Spinal cord (tissue), 10 donors: ENCODE data around the gene RNF39. TPM values are rescaled to one million over a fixed set of nuclear protein-coding genes. Genes with fewer than 3 reads are reported as not detected.
"Not testable (repeated sequence)": the region's sequence is repeated elsewhere in the genome, so short reads cannot be mapped to it uniquely, and the experiment has no call there.

Experiments
- DNase-seq, 6 donors: peaks; one replicate each; pipeline versions ENCODE4 v3.0.0 to v3.0.0-alpha.2; 2013 to 2015; ENCODE audit warnings: low spot score in 6 of 6, low read depth in 4 of 6
- H3K27ac ChIP-seq: one replicate; pipeline ENCODE4 v1.5.1; 2013; ENCODE audit warnings: low read depth, low read length, control low read depth
- H3K27me3 ChIP-seq: one replicate; pipeline ENCODE4 v1.6.1; 2013; ENCODE audit warnings: low read length; ENCODE audit not compliant: control insufficient read depth, insufficient read depth
- H3K36me3 ChIP-seq: one replicate; pipeline ENCODE4 v1.6.1; 2013; ENCODE audit warnings: low read length; ENCODE audit not compliant: control insufficient read depth, insufficient read depth
- H3K4me1 ChIP-seq: one replicate; pipeline ENCODE4 v1.6.1; 2013; ENCODE audit warnings: low read length; ENCODE audit not compliant: control insufficient read depth, insufficient read depth
- H3K4me3 ChIP-seq: one replicate; pipeline ENCODE4 v1.5.1; 2013; ENCODE audit warnings: low read depth, low read length, control low read depth
- H3K9me3 ChIP-seq: one replicate; pipeline ENCODE4 v1.6.1; 2013; ENCODE audit warnings: low read length; ENCODE audit not compliant: control insufficient read depth, insufficient read depth
- WGBS: methylation state at CpG from one replicate; pipeline ENCODE4 v1.1.5; 2013; ENCODE audit warnings: missing lambda C conversion rate; ENCODE audit not compliant: insufficient coverage; 5-methylcytosine and 5-hydroxymethylcytosine counted together
- polyA plus RNA-seq, 2 donors: library from polyadenylated mRNA; unstranded; fragments of 120-200 nt; gene quantifications; one replicate each; pipeline ENCODE4 v1.2.1, GENCODE V29; 2013; ENCODE audit not compliant: insufficient read length in 2 of 2
- small RNA-seq: library from RNA; depleted of rRNA; stranded (forward); fragments of <200 nt; gene quantifications from one replicate; pipeline ENCODE3, GENCODE V24; 2014; ENCODE audit warnings: low replicate concordance
- total RNA-seq, 2 donors: library from RNA; depleted of rRNA in 1 of 2; stranded (reverse); fragments of 120-200 nt in 1 of 2; fragments of >200 nt in 1 of 2; gene quantifications; one replicate each; pipeline versions ENCODE4 v1.2.3 to v1.2.4, GENCODE V29; 2013 to 2014
- donor health status: healthy.

The RNF39 gene
- total and polyA plus RNA-seq, 4 donors, result 2.2 to 2.3 TPM; not detected in 2

DNA sequence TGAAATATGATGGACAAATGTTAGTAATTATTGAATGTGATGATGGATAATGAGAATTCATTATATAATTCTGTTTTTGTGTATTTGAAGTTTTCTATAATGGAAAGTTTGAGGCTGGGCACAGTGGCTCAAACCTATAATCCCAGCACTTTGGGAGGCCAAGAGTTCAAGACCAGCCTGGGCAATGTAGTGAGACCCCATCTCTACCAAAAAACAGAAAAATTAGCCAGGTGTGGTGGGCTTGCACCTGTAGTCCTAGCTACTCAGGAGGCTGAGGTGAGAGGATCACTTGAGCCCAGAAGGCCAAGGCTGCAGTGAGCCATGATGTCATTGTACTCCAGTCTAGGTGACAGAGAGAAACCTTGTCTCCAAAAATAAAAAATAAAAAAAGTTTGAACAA lies 52.9 kb downstream of the RNF39 start:
- not testable (repeated sequence) for H3K4me1 ChIP-seq, DNase-seq, H3K36me3 ChIP-seq, H3K4me3 ChIP-seq, H3K27me3 ChIP-seq, H3K9me3 ChIP-seq, H3K27ac ChIP-seq

GRCh38 chr6:30022189-30022588 lies 53.4 kb downstream of the RNF39 start:
- Histone ChIP-seq H3K27ac (no peak overlapping the region), H3K4me3 (no peak overlapping the region), H3K4me1 (no peaks in the 10 kb centered on the region), H3K9me3 (no peaks in the 10 kb centered on the region), H3K27me3 (no peaks in the 10 kb centered on the region), H3K36me3 (no peaks in the 10 kb centered on the region)
- DNase-seq, result no peak
- WGBS, result no CpG with 5 or more reads among the region's 3 CpGs

DNA sequence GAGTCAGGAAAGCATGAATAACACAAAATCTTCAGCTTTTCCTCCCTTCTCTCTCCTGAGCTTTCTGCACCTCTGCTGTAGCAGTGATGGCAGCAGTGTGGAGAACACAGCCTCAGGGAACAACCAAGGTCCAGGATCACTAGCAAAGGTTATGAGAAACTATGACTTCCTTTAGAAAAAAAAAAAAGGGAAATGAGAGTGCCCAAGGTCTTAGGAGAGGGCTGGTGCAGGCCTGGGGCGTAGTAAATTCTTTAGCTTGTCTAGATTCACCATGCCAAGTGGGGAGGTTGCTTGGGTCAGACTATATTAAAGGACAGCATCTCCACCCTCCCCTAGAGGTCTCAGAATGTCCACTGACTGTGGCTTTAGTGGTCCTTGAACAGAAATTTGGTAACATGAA lies 54.9 kb downstream of the RNF39 start:
- no CpG with 5 or more reads among the region's 1 CpG for WGBS
- Histone ChIP-seq H3K36me3 (no peaks in the 10 kb centered on the region), H3K27ac (no peak overlapping the region), H3K9me3 (no peaks in the 10 kb centered on the region), H3K27me3 (no peaks in the 10 kb centered on the region), H3K4me3 (no peak overlapping the region), H3K4me1 (no peaks in the 10 kb centered on the region)
- DNase-seq, result no peak

Small RNAs within 50 kb of the gene (small RNA-seq; reads per million reads assigned to genes)
- gene RF02218 (not detected), gene RF02219 (not detected), gene RF02220 (not detected)

Other genes starting within 250 kb of the RNF39 start
- not detected for gene HLA-G, start 247.9 kb downstream of the RNF39 start, total RNA-seq
- 1 to 10 TPM; 2.6 to 7.6 TPM for gene HLA-G, start 247.9 kb downstream of the RNF39 start, polyA plus RNA-seq
- 100 to 1,000 TPM; 112 to 246 TPM for gene HLA-A, start 133.2 kb downstream of the RNF39 start, total RNA-seq
- gene HLA-A, start 133.2 kb downstream of the RNF39 start, polyA plus RNA-seq, result 100 to 1,000 TPM; 116 to 215 TPM
- gene POLR1H, start 14.5 kb downstream of the RNF39 start, total RNA-seq, result 10 to 100 TPM; 18.0 to 35.2 TPM
- 10 to 100 TPM; 18.3 to 21.0 TPM for gene POLR1H, start 14.5 kb downstream of the RNF39 start, polyA plus RNA-seq
- gene PPP1R11, start 8.6 kb downstream of the RNF39 start, total RNA-seq, result 10 to 100 TPM; 19.6 to 48.3 TPM
- gene PPP1R11, start 8.6 kb downstream of the RNF39 start, polyA plus RNA-seq, result 10 to 100 TPM; 85.7 to 97.7 TPM
- not detected for gene TRIM31, start 37.3 kb upstream of the RNF39 start, total RNA-seq
- not detected for gene TRIM31, start 37.3 kb upstream of the RNF39 start, polyA plus RNA-seq
- gene TRIM40, start 60.4 kb upstream of the RNF39 start, total RNA-seq, result under 1 TPM in 1 of 2 donors, not detected in 1; 0.17 TPM
- gene TRIM40, start 60.4 kb upstream of the RNF39 start, polyA plus RNA-seq, result under 1 TPM in 1 of 2 donors, not detected in 1; 0.19 TPM
- gene TRIM10, start 85.4 kb upstream of the RNF39 start, total RNA-seq, result 1 to 10 TPM in 1 of 2 donors, under 1 TPM in 1; 0.94 to 2.2 TPM
- gene TRIM10, start 85.4 kb upstream of the RNF39 start, polyA plus RNA-seq, result under 1 TPM; 0.14 to 0.19 TPM
- gene TRIM15, start 87.8 kb upstream of the RNF39 start, total RNA-seq, result not detected
- not detected for gene TRIM15, start 87.8 kb upstream of the RNF39 start, polyA plus RNA-seq
- gene TRIM26, start 137.6 kb upstream of the RNF39 start, total RNA-seq, result 10 to 100 TPM; 23.5 to 28.9 TPM
- 10 to 100 TPM; 38.9 to 53.9 TPM for gene TRIM26, start 137.6 kb upstream of the RNF39 start, polyA plus RNA-seq